ENCODE measurements around the gene TAX1BP1. TPM values are rescaled to one million over a fixed set of nuclear protein-coding genes. Genes with fewer than 3 reads are reported as not detected.

The TAX1BP1 gene
- total and polyA plus RNA-seq, 2 of the 13 experiments (the other 11 are each of a cell fraction or from before 2014, with no cell fraction given): 95.2 to 98.9 TPM

DNA sequence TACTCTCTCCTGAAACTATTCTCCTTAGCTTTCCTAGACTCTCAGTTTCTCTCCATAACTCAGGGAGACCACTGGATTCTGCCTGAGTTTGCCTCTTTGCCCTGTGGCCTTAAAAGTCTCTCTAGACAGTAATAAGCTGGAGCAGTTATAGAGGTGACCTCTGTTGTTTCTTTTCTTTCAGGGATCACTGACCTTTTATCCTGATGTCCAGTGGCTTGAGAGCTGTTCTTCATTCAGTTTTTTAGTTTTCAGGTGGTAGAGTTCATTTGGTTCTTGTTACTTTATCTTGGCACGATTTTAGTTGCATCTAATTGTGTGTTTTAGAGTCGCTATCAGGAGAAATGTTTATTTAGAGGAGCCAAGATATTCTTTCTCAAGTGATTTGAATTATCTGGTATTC, 37.7 kb downstream of the TAX1BP1 start:
- H3K9ac ChIP-seq (ENCODE audit: insufficient read depth, low read depth, low read length): no peak overlapping the region
- DNase-seq (ENCODE audit: low spot score) (no peak), ATAC-seq (no peak), FAIRE-seq (no peak)
- ChIA-PET POLR2A (no interaction called here), CTCF (ENCODE audit: low intra/inter-chr PET ratio, low total read pairs) (no interaction called here)
- H2AFZ ChIP-seq (ENCODE audit: low read length): no peak overlapping the region
- BruUV-seq (replicated peaks): no TSS peak
- no peaks in the 10 kb centered on the region for H3K4me1 ChIP-seq (ENCODE audit: insufficient read depth, low read length)
- TF ChIP-seq GATAD2A (CRISPR knock-in tag; IDR thresholded peaks at IDR 0.05) (no peak), KDM4B (CRISPR knock-in tag; IDR thresholded peaks at IDR 0.05) (no peak), POLR2A (IDR thresholded peaks at IDR 0.05; ENCODE audit: insufficient read depth in 1 of 2, low read depth in 2 of 2, low read length in 2 of 2) (no peak), ZNF3 (CRISPR knock-in tag; IDR thresholded peaks at IDR 0.05) (no peak), ZNF558 (CRISPR knock-in tag; IDR thresholded peaks at IDR 0.05; ENCODE audit: borderline replicate concordance) (no peak), ZFP37 (CRISPR knock-in tag; IDR thresholded peaks at IDR 0.05; ENCODE audit: borderline replicate concordance) (no peak)
- TF ChIP-seq, protein P1, sequence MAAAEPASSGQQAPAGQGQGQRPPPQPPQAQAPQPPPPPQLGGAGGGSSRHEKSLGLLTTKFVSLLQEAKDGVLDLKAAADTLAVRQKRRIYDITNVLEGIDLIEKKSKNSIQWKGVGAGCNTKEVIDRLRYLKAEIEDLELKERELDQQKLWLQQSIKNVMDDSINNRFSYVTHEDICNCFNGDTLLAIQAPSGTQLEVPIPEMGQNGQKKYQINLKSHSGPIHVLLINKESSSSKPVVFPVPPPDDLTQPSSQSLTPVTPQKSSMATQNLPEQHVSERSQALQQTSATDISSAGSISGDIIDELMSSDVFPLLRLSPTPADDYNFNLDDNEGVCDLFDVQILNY (CRISPR knock-in tag; conservative IDR thresholded peaks at IDR 0.05): no peak
- 92% methylated on average over 2 of the region's 2 CpGs for WGBS (ENCODE audit: low lambda C conversion rate)
- no peak overlapping the region for H3K4me3 ChIP-seq (replicated peaks in 1 of 3; ENCODE audit: insufficient read depth in 1 of 3, low read depth in 2 of 3, low read length in 3 of 3)
- in situ Hi-C loops (cut with HindIII; ENCODE audit: extremely low pct_ligation_motif_present, low pct_unique_long_range_greater_than_20kb): no loop called here
- H3K36me3 ChIP-seq (replicated peaks in 1 of 2; ENCODE audit: control insufficient read depth in 1 of 2, insufficient read depth in 2 of 2, low read length in 2 of 2): peaks cover 0 to 3% of the 10 kb centered on the region in 2 experiments; a peak in 1 of 5 replicates
- no peak overlapping the region for H3K4me2 ChIP-seq (ENCODE audit: low read depth, low read length)
- H3K27me3 ChIP-seq (ENCODE audit: control insufficient read depth in 1 of 2, insufficient read depth in 2 of 2, low read length in 2 of 2): no peaks in the 10 kb centered on the region
- no peaks in the 10 kb centered on the region for H3K9me3 ChIP-seq (ENCODE audit: low read length)
- intact Hi-C loops (cut with micrococcal nuclease; ENCODE audit: unreplicated experiment): no loop called here
- peaks cover 16% of the 10 kb centered on the region for H3K79me2 ChIP-seq (ENCODE audit: insufficient read depth, low read length)
- H4K20me1 ChIP-seq (ENCODE audit: insufficient read depth, low read length): no peaks in the 10 kb centered on the region
- H3K27ac ChIP-seq (ENCODE audit: extremely low read length, insufficient read depth, low read length): no peak overlapping the region

DNA sequence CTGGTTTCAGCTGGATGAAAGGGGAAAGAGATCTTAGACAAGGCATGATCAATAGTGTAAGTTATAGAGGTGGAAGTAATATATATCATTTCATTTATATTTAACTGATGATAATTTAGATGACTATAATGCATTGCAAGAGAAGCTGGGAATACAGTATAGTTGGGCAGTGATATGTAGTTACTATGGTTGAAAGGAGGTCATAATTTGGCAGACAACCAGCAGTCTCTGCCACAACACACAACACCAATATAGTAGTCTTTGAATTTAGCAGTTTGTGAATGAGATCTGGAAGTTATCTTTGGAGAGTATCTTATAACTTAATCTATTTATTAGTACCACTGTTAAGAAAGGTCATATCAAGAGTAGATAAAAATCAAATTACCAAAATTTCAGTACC, 39.9 kb downstream of the TAX1BP1 start:
- Histone ChIP-seq H3K4me1 (ENCODE audit: insufficient read depth, low read length) (0 out of 2 replicates have a peak, but pooled peaks cover 13% of the 10 kb centered on the region), H3K4me3 (replicated peaks in 1 of 3; ENCODE audit: insufficient read depth in 1 of 3, low read depth in 2 of 3, low read length in 3 of 3) (no peak overlapping the region), H3K79me2 (ENCODE audit: insufficient read depth, low read length) (peaks cover 16% of the 10 kb centered on the region), H3K9me3 (ENCODE audit: low read length) (no peaks in the 10 kb centered on the region), H2AFZ (ENCODE audit: low read length) (no peak overlapping the region), H3K4me2 (ENCODE audit: low read depth, low read length) (no peak overlapping the region), H3K36me3 (replicated peaks in 1 of 2; ENCODE audit: control insufficient read depth in 1 of 2, insufficient read depth in 2 of 2, low read length in 2 of 2) (peaks cover 0 to 3% of the 10 kb centered on the region in 2 experiments; a peak in 1 of 5 replicates), H3K27ac (ENCODE audit: extremely low read length, insufficient read depth, low read length) (no peak overlapping the region), H4K20me1 (ENCODE audit: insufficient read depth, low read length) (no peaks in the 10 kb centered on the region), H3K9ac (ENCODE audit: insufficient read depth, low read depth, low read length) (no peak overlapping the region), H3K27me3 (ENCODE audit: control insufficient read depth in 1 of 2, insufficient read depth in 2 of 2, low read length in 2 of 2) (no peaks in the 10 kb centered on the region)
- CTCF ChIA-PET (ENCODE audit: low intra/inter-chr PET ratio, low total read pairs): no interaction called here
- in situ Hi-C loops (cut with HindIII; ENCODE audit: extremely low pct_ligation_motif_present, low pct_unique_long_range_greater_than_20kb): no loop called here
- FAIRE-seq (no peak), ATAC-seq (no peak), DNase-seq (ENCODE audit: low spot score) (no peak)
- TF ChIP-seq FOXP1 (IDR thresholded peaks at IDR 0.05) (no peak), FOXP1 (CRISPR knock-in tag; IDR thresholded peaks at IDR 0.05) (no peak), EP300 (IDR thresholded peaks at IDR 0.05; ENCODE audit: low read depth in 2 of 2, low read length in 2 of 2) (no peak), EP300 (CRISPR knock-in tag; IDR thresholded peaks at IDR 0.05; ENCODE audit: borderline replicate concordance) (no peak), U2AF1 (optimal IDR thresholded peaks at IDR 0.05; ENCODE audit: low read depth, low read length) (no peak)
- no TSS peak for BruUV-seq (replicated peaks)
- intact Hi-C loops (cut with micrococcal nuclease; ENCODE audit: unreplicated experiment): no loop called here
- POLR2A ChIA-PET: no interaction called here
